ENCODE data around the gene SYNGR3. TPM values are rescaled to one million over a fixed set of nuclear protein-coding genes. Genes with fewer than 3 reads are reported as not detected.

The SYNGR3 gene
- total RNA-seq, 4 donors from 2014 or later: 2.1 to 5.6 (median 3.3) TPM

DNA sequence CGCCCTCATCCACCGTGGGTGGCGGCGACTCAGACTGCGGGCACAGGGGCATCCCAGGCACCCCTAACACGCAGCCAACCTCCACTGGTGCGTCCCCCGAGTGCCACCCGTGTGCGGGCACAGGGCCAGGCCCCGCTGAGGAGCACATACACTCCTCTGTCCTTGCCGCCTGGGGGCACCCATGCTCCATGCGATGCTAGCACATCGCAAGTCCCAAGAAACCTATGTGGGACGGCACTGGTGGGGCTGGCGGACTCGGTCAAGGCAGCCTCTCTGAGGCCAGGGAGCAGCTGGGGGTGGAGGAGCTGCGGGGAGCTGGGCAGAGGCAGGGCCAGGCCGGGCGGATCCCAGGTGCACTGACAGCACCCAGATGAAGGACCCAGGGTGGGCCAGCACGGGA lies 15.9 kb downstream of the SYNGR3 start:
- H3K27ac ChIP-seq (replicated peaks in 1 of 4): no peak overlapping the region
- H3K4me1 ChIP-seq: peaks cover 60 to 69% (median 67%) of the 10 kb centered on the region in 4 donors
- no CpG with 5 or more reads among the region's 21 CpGs for WGBS
- H3K9me3 ChIP-seq: no peaks in the 10 kb centered on the region
- no peaks in the 10 kb centered on the region for H3K27me3 ChIP-seq
- DNase-seq (ENCODE audit: extremely low spot score): no peak
- no peak for TF ChIP-seq POLR2AphosphoS5 (IDR thresholded peaks at IDR 0.05)
- TF ChIP-seq, protein P1, sequence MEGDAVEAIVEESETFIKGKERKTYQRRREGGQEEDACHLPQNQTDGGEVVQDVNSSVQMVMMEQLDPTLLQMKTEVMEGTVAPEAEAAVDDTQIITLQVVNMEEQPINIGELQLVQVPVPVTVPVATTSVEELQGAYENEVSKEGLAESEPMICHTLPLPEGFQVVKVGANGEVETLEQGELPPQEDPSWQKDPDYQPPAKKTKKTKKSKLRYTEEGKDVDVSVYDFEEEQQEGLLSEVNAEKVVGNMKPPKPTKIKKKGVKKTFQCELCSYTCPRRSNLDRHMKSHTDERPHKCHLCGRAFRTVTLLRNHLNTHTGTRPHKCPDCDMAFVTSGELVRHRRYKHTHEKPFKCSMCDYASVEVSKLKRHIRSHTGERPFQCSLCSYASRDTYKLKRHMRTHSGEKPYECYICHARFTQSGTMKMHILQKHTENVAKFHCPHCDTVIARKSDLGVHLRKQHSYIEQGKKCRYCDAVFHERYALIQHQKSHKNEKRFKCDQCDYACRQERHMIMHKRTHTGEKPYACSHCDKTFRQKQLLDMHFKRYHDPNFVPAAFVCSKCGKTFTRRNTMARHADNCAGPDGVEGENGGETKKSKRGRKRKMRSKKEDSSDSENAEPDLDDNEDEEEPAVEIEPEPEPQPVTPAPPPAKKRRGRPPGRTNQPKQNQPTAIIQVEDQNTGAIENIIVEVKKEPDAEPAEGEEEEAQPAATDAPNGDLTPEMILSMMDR (IDR thresholded peaks at IDR 0.05): no peak
- no peak for TF ChIP-seq POLR2A (IDR thresholded peaks at IDR 0.05; ENCODE audit: low read depth)
- TF ChIP-seq EP300 (IDR thresholded peaks at IDR 0.05): no peak
- H3K36me3 ChIP-seq: peaks cover 28 to 38% (median 34%) of the 10 kb centered on the region in 4 donors
- intact Hi-C loops (cut with DNase I): no loop called here
- no peak overlapping the region for H3K4me3 ChIP-seq

DNA sequence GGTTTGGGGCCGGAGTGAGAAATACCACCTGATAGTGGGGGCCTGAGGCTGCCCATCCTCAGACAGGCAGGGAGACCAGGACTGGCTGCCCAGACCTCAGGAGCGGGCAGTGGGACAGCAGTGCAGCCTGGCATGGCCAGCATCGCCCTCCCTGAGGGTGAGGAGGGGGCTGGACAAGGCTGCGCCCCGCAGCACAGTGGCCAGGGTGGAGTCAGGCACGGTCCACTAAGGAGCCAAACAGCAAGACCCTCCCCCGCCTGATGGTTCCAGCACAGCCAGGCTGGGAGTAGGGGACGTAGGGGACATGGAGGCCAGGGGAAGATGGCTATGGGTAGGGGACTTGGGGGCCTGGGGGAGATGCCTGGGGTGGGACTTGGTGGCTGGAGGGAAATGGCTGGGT lies 16.5 kb downstream of the SYNGR3 start:
- Histone ChIP-seq H3K9me3 (no peaks in the 10 kb centered on the region), H3K27me3 (no peaks in the 10 kb centered on the region), H3K4me1 (peaks cover 61 to 70% (median 67%) of the 10 kb centered on the region in 4 donors), H3K27ac (replicated peaks in 1 of 4) (no peak overlapping the region), H3K4me3 (no peak overlapping the region), H3K36me3 (peaks cover 21 to 31% (median 28%) of the 10 kb centered on the region in 4 donors)
- TF ChIP-seq, protein P1 (IDR thresholded peaks at IDR 0.05): no peak
- TF ChIP-seq POLR2AphosphoS5 (IDR thresholded peaks at IDR 0.05): no peak
- TF ChIP-seq EP300 (IDR thresholded peaks at IDR 0.05): no peak
- intact Hi-C loops (cut with DNase I): no loop called here
- no peak for DNase-seq (ENCODE audit: extremely low spot score)
- WGBS: 91% methylated on average over 8 of the region's 8 CpGs

DNA sequence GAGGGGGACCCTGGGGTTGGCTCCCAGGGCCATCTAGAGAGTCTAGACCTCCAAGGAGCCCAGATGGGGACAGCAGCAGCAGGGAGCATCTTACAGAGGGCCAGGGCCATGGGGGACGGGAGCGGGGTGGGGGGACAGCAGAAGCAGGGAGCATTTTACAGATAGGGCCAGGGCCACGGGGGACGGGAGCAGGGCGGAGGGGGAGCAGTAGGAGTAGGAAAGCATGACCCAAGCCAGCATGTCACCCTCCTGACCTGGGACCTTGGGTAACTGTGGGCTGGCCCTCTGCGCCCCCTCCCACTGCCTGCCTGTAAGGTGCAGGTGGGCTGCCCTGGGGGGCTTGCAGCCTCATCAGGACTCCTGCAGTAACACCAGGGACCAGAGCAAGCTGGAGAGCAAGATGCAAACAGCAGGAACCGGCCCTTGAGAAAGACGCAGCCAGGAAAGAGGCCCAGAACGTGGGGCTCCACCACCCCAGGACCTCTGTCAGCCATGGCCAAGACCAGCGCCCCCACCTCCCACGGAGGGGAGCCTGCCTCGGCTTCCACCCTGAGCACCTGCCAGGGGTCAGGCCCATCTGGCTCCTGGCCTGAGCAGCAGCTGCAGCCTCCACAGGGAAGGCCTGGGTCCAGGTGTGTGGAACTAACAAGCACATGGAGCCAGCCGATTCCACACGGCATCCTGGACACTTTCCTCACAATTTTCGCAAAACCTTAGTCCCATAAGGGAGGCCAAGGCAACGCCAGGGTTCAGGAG lies 17.5 kb downstream of the SYNGR3 start:
- Histone ChIP-seq H3K9me3 (no peaks in the 10 kb centered on the region), H3K27ac (replicated peaks in 1 of 4) (peak overlapping the region in 2 of 4 donors; percentile 89 to 96), H3K4me3 (peak overlapping the region; percentile 70 to 95 (median 81)), H3K36me3 (peaks cover 12 to 22% (median 18%) of the 10 kb centered on the region in 4 donors), H3K4me1 (peaks cover 61 to 70% (median 67%) of the 10 kb centered on the region in 4 donors), H3K27me3 (no peaks in the 10 kb centered on the region)
- intact Hi-C loops (cut with DNase I): no loop called here
- TF ChIP-seq POLR2AphosphoS5 (IDR thresholded peaks at IDR 0.05) (no peak), EP300 (IDR thresholded peaks at IDR 0.05) (no peak), POLR2A (IDR thresholded peaks at IDR 0.05; ENCODE audit: low read depth) (no peak)
- TF ChIP-seq, protein P1 (IDR thresholded peaks at IDR 0.05): no peak
- DNase-seq (ENCODE audit: extremely low spot score): no peak
- WGBS: 73% methylated on average over 14 of the region's 16 CpGs

DNA sequence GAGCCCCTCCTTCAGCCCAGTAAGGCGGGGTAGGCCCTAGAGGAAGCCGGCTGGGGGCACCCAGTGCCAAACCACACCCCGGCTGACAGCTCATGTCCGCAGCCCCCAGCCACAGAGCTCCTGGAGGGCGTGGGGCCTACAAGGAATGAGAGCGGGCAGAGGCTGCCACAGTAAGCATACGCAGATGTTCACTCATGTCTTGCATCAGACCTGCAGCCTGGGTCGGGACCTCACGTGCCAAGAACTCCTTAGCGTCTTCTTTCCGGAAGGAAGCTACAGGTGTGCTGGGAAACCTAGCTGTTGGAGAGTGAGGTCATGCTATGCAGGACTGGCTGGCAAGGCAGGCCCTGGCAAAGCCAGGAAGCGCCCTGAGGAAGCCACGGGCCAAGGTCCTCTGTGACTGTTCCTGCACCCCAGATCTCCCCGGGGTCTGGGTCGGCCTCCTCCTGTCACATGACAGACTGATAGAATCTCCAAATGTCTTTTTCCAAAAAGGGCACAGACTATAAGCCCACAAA lies 18.3 kb downstream of the SYNGR3 start:
- Histone ChIP-seq H3K27ac (replicated peaks in 1 of 4) (peak overlapping the region; percentile 89 to 97 (median 94)), H3K27me3 (no peaks in the 10 kb centered on the region), H3K4me1 (peaks cover 61 to 70% (median 67%) of the 10 kb centered on the region in 4 donors), H3K36me3 (peaks cover 4 to 14% (median 10%) of the 10 kb centered on the region in 4 donors), H3K9me3 (no peaks in the 10 kb centered on the region), H3K4me3 (peak overlapping the region; percentile 70 to 95 (median 81))
- no peak for DNase-seq (ENCODE audit: extremely low spot score)
- no peak for TF ChIP-seq EP300 (IDR thresholded peaks at IDR 0.05)
- intact Hi-C loops (cut with DNase I): no loop called here
- WGBS: 64% methylated on average over 15 of the region's 15 CpGs

- H3K27ac ChIP-seq (replicated peaks in 1 of 4): peak overlapping the region; percentile 89 to 97 (median 94)
- no peaks in the 10 kb centered on the region for H3K27me3 ChIP-seq
- WGBS: 4% methylated on average over 20 of the region's 23 CpGs
- peak overlapping the region; percentile 70 to 95 (median 81) for H3K4me3 ChIP-seq
- TF ChIP-seq POLR2A (IDR thresholded peaks at IDR 0.05; ENCODE audit: low read depth): peak; percentile 11
- no peak for TF ChIP-seq EP300 (IDR thresholded peaks at IDR 0.05)
- intact Hi-C loops (cut with DNase I): no loop called here
- H3K9me3 ChIP-seq: no peaks in the 10 kb centered on the region
- peaks cover 58 to 64% (median 63%) of the 10 kb centered on the region in 4 donors for H3K4me1 ChIP-seq
- H3K36me3 ChIP-seq: peaks cover 0 to 8% (median 5%) of the 10 kb centered on the region in 4 donors
- no peak for DNase-seq (ENCODE audit: extremely low spot score)
Measured at GRCh38 chr16:2008631-2009163, 18.9 kb downstream of the SYNGR3 start.

All from esophagus muscularis mucosa (tissue), 4 donors.